Stimulated activated CD4-positive, alpha-beta T cell treated with anti-CD3 and anti-CD28 coated beads, Interleukin-15, amount 100 ng/mL, for 24 hours (primary cell): Measurements from ENCODE around the gene NEDD9.

Experiments
- DNase-seq: peaks from one replicate; pipeline ENCODE4 v3.0.0-alpha.2; 2020

NEDD9 gene

GRCh38 chr6:11258260-11259237, 26.1 kb upstream of the NEDD9 start:
- DNase-seq = peak; percentile 14

- DNase-seq = no peak
Measured at GRCh38 chr6:11255610-11256009, 23.1 kb upstream of the NEDD9 start.

DNA sequence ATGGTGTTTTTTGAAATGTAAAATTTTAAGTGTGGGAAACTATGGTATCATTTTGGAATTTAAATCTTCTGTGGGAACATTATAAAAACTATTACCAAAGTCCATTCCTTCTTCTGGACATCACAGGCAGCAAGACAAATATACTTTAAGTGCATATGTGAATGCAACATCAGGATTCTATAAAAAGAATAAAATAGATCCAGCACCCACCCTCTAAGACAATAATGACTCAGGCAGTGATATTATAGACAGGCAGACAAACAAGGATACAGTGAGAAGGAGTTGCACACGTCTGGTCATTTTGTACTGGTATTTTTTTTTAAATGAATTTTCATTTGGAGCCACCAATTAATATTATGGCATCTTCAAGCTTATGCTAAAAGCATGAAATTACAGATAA, 21.1 kb upstream of the NEDD9 start:
- no peak for DNase-seq

- DNase-seq = no peak
Measured at GRCh38 chr6:11251553-11252360, 19.3 kb upstream of the NEDD9 start.

DNA sequence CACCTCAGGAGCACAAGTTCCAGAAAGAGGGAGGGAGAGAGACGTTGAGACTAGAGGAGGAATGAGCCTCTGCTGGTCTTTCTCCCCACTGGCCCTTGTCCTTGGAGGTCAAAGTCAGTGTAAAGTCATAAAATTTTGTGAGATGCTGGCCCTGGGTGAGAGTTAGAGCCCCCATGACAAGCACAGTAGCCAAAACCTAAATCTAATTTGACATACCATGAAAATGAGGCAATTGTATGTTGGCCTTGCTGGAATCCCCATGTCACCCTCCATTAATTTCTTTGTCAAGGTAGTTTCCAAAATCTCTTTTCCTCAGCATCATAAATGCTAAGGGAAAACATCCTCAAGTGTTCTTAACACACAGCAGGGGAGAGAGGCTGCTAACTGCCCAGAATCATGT, 17.6 kb upstream of the NEDD9 start:
- DNase-seq = no peak

- DNase-seq = no peak
Measured at GRCh38 chr6:11248974-11249761, 16.7 kb upstream of the NEDD9 start.

DNA sequence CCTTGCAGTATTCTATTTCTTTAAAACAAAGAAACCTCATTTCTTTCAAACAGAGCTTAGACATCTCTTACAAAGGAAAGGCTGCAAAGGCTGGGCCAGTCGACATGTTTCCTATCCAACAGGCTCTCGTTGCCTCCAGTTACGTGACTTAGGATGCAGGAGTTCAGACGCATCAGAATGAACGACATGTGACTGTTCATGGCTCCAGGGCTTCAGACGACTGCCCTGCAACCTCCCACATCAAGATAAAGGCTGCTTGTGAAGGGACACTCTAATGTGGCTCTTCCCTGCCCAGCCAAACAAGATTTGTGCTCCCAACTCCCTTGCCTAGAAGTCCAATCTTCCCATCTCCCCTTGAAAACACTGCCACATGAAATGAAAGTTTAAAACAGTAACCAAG, 14.3 kb upstream of the NEDD9 start:
- no peak for DNase-seq

- DNase-seq = no peak
Measured at GRCh38 chr6:11245381-11246256, 13.2 kb upstream of the NEDD9 start.

- no peak for DNase-seq
Measured at GRCh38 chr6:11244387-11245126, 12.1 kb upstream of the NEDD9 start.

- DNase-seq = no peak
Measured at GRCh38 chr6:11243861-11244260, 11.4 kb upstream of the NEDD9 start.

GRCh38 chr6:11242711-11243110, 10.2 kb upstream of the NEDD9 start:
- no peak for DNase-seq

- no peak for DNase-seq
Measured at GRCh38 chr6:11241793-11242201, 9.3 kb upstream of the NEDD9 start.

DNA sequence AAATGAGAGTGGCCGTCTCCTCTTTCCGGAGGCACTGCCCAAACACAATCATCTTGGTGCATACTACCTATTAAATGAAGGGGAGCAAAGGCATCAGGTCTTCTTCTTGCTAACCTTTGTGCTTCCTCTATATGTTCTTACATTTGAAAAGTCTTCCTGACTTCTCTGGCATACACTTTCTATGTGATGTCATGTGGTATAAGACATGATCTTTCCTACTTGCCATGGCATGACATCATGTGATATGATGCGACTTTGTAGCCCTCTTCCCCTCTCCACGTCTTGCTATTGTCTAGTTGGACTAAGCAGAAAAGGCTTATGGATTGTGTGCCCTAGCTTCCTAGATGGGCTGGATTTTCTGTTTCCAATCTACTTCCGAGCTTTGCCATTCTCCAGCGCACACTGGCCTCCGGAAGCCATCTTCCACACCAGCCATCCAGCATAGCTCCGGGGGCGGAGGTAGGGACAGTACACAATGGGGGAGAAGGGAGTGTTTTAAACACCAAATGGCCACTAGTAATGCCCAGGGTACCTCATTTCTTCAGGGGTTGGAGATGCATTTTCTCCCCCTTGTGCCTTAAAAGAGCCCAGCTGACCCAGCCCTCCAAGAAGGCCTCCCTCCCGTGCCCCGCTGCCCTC, 8.8 kb upstream of the NEDD9 start:
- no peak for DNase-seq

GRCh38 chr6:11237956-11238355, 5.5 kb upstream of the NEDD9 start:
- no peak for DNase-seq

DNA sequence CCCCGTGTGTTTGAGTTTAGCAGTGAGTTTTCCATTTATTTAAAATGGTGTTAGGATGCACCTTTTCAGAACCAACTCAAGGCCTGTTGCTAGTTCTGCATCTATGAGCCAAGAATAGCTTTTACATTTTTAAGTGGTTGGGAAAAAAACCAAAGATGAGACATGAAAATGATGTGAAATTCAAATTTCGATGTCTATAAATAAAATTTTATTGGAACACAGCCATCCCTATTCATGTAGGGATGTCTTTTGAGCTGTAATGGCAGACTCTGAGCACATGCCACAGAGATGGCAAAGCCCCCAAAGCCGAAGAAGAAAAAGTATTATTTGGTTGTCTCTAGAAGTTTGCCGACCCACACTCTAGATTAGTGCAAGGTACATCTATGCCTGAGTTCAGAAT, 5.0 kb upstream of the NEDD9 start:
- no peak for DNase-seq

- DNase-seq = no peak
Measured at GRCh38 chr6:11236915-11237314, 4.4 kb upstream of the NEDD9 start.

- peak; percentile 48 for DNase-seq
Measured at GRCh38 chr6:11236076-11236750, 3.7 kb upstream of the NEDD9 start.

DNA sequence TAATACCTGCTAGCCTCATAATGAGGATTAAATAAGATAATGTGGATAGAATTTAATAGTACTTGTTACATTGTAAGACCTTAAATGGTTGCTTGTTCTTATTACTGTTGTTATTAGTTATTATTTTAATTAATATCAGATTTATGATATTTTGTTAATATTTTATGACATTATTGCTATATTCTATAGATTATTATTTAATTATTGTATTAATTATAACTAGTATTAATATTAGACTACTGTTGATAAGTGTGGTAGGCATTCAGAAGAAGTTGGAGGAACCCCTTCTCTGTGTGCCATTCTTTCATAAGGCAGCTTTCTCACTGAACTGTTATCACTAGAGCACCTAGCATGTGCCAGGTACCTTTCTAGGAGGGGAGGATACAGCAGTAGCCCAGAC, 2.6 kb upstream of the NEDD9 start:
- DNase-seq = no peak

DNA sequence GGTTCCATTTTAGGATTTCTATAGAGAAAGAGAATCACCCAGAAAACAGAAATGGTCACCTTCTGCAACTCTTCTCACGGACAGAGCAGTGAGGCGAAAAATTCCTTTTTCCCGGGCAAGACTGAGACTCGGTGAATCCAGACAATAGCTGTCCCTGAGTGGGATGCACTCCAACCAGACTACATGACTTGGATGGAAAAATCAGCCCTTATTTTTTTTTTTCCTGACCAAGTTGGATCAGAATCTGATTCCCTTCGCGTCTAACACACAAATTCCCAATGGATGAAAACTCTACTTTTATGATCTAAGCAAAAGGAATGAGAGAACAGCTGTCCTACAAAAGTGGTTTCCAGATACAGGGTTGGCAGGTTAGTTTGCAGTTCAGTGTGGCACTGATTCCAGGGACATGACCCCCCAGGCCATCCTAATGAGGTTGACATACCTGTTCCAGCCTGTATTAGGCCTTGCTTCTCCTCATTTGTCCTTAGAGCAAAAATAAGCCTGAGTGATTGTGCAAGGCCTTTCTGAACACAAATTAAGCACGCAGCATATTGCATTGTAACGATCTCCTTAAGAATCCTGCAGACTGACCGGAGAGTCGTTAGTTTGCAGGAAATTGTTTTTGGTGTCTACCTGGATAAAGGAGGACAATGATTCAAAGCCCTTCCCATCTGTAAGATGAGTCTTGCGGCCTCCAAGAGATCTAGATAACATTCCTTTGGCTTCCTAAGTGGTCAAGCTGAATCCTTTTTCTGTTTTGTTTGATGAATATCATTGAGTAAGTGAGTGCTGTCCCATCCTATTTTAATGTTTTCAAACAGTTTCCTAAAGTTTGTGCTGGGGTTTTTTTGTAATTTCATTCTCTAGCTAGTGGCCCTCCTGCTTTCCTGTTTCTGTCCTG, 1.5 kb upstream of the NEDD9 start:
- DNase-seq = no peak
